Measurements from ENCODE around the gene SVIL.

DNA sequence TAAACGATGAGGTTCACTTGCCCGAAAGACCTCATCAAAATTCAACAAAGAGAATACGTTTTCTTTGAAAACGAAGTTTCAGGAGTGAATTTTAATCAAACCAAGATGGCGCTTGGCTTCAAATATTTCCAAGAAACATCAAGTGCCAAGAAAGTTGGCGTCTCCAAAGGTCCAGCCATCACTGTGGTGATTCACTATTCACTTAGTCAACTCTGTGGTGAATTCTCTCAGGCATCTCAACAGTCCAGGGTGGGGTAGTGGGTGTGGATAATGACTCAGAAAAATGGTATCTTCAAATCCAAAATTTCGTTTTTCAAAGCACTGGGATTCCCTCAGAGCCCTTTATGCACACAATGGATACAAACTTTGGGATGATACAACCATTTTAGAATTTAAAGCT is 133.1 kb downstream of the SVIL start:
- TF ChIP-seq CTCF (conservative IDR thresholded peaks at IDR 0.05; ENCODE audit: low read length) (no peak), EZH2phosphoT487 (IDR thresholded peaks at IDR 0.05; ENCODE audit: borderline replicate concordance) (no peak)
